ENCODE measurements around the gene PIANP. TPM values are rescaled to one million over a fixed set of nuclear protein-coding genes. Genes with fewer than 3 reads are reported as not detected.

Gene PIANP
- total RNA-seq, 4 donors from 2014 or later, result 0.11 to 0.19 TPM; not detected in 2

DNA sequence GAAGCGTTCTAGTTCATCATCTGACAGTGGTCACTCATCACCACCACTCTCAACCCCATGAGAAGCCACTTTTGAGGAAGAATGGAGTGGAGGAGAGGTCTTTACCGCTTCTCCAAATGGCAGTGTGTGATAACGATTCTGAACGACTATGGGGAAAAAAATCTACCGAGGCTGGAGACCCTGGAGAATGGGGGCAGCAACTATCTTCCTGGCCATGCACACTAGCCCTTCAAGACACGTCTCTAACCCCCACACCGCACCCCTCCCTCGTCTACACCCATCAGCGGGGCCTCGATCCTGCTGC lies 38.1 kb downstream of the PIANP start:
- Histone ChIP-seq H3K9me3 (no peaks in the 10 kb centered on the region), H3K4me3 (peak overlapping the region; percentile 68 to 89 (median 76)), H3K27me3 (no peaks in the 10 kb centered on the region), H3K4me1 (peaks cover 7 to 20% (median 8%) of the 10 kb centered on the region in 3 donors), H3K36me3 (peaks cover 7 to 36% (median 7%) of the 10 kb centered on the region in 3 donors), H3K27ac (peak overlapping the region; percentile 80 to 90 (median 86))
- TF ChIP-seq, protein P1, sequence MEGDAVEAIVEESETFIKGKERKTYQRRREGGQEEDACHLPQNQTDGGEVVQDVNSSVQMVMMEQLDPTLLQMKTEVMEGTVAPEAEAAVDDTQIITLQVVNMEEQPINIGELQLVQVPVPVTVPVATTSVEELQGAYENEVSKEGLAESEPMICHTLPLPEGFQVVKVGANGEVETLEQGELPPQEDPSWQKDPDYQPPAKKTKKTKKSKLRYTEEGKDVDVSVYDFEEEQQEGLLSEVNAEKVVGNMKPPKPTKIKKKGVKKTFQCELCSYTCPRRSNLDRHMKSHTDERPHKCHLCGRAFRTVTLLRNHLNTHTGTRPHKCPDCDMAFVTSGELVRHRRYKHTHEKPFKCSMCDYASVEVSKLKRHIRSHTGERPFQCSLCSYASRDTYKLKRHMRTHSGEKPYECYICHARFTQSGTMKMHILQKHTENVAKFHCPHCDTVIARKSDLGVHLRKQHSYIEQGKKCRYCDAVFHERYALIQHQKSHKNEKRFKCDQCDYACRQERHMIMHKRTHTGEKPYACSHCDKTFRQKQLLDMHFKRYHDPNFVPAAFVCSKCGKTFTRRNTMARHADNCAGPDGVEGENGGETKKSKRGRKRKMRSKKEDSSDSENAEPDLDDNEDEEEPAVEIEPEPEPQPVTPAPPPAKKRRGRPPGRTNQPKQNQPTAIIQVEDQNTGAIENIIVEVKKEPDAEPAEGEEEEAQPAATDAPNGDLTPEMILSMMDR (IDR thresholded peaks at IDR 0.05), result no peak
- TF ChIP-seq POLR2A (IDR thresholded peaks at IDR 0.05), result no peak
- no peak for DNase-seq
- WGBS, 2 donors, result 1 to 2% methylated on average over 10 of the region's 10 CpGs
- intact Hi-C loops (cut with DNase I), result loop anchor here (10.0 kb wide), 1 partner anchor 48 kb away; no protein-coding TSS in a partner anchor

DNA sequence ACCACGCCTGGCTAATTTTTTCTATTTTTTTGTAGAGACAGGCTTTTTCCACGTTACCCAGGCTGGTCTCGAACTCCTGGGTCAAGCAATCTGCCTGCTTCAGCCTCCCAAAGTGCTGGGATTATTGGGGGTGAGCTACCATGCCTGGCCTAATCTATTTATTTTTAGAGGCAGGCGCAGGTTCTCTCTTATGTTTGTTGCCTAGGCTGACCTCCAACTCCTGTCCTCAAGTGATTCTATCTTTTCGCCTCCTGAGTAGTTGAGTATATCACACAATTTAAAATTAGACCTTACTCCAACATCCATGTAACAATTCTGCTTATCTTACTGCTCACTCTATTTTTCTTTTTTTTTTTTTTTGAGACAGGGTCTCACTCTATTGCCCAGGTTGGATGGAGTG lies 46.6 kb downstream of the PIANP start:
- 92 to 93% methylated on average over 5 of the region's 5 CpGs for WGBS, 2 donors
- TF ChIP-seq, protein P1 (IDR thresholded peaks at IDR 0.05), result no peak
- TF ChIP-seq POLR2A (IDR thresholded peaks at IDR 0.05), result no peak
- intact Hi-C loops (cut with DNase I), result no loop called here
- Histone ChIP-seq H3K4me1 (no peaks in the 10 kb centered on the region), H3K4me3 (no peak overlapping the region), H3K27me3 (no peaks in the 10 kb centered on the region), H3K27ac (no peak overlapping the region), H3K9me3 (no peaks in the 10 kb centered on the region), H3K36me3 (peaks cover 10 to 100% (median 24%) of the 10 kb centered on the region in 3 donors)
- no peak for DNase-seq

DNA sequence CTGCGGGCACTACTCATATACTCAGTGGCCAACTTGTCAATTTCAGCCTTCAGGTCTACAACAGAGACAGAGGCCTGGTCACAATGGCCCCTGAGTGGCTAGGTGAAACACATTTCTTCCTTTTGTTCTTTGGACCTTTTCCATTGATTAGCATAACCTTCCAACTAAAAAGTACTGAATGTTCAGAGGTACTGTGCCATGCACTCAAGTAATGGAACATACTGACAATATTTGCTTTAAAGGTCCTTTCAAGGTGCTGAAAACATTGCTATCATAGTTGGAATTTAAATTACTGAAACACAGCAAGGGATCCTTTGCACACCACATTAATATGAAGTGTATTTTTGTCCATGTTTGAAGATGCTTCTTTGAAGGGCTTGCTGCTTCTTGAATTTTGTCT lies 47.3 kb downstream of the PIANP start:
- Histone ChIP-seq H3K36me3 (peaks cover 10 to 100% (median 24%) of the 10 kb centered on the region in 3 donors), H3K27me3 (no peaks in the 10 kb centered on the region), H3K4me3 (no peak overlapping the region), H3K9me3 (no peaks in the 10 kb centered on the region), H3K4me1 (no peaks in the 10 kb centered on the region), H3K27ac (no peak overlapping the region)
- intact Hi-C loops (cut with DNase I), result no loop called here
- TF ChIP-seq, protein P1 (IDR thresholded peaks at IDR 0.05), result no peak
- no peak for TF ChIP-seq POLR2A (IDR thresholded peaks at IDR 0.05)
- no peak for DNase-seq
- 88 to 100% methylated on average over 1 of the region's 1 CpG for WGBS, 2 donors

DNA sequence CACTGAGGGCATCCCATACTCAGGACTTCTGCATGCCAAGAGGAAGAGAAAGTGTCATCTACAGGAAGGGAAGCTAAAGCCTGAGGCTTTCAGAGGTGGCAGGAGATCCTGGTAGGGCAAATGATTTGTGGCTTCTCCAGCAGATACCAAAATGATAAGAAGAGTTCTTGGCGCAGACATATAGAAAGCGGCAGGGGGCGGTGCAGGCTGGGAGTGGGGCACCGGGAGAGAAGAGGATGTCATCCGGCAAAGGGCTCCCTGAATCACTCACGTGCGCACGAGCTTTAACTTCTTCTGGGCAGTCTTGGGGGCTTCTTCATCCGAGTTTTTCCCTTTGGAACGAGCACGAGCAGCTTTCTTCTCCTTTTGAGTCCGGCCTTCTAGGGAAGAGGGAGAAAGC lies 48.2 kb downstream of the PIANP start:
- no peak for TF ChIP-seq POLR2A (IDR thresholded peaks at IDR 0.05)
- TF ChIP-seq, protein P1 (IDR thresholded peaks at IDR 0.05), result no peak
- no peak for DNase-seq
- H3K36me3 ChIP-seq, result peaks cover 10 to 97% (median 24%) of the 10 kb centered on the region in 3 donors
- peaks cover 0 to 4% (median 0%) of the 10 kb centered on the region in 3 donors for H3K4me1 ChIP-seq
- intact Hi-C loops (cut with DNase I), result no loop called here
- no peak overlapping the region for H3K4me3 ChIP-seq
- H3K9me3 ChIP-seq, result no peaks in the 10 kb centered on the region
- H3K27me3 ChIP-seq, result no peaks in the 10 kb centered on the region
- no peak overlapping the region for H3K27ac ChIP-seq
- 88 to 90% methylated on average over 12 of the region's 12 CpGs for WGBS, 2 donors

DNA sequence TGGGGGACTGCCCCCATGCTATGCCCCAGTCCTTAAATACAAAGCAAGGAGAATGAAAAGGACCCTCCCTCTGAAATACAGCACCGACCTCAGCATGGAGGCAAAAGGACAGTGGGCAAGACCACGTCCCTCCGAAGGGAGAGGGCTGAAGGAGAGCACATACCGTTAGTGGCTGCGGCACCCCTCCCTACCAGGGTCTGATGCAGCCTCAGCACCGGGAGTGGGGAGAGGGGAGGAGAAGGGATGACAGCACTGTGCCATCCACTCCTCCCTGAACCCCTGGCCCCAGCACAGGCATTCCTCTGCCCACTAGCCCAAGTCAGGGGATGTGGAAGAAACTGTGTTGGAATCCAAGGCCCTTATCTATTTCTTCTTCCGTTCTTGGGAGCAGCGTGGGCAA lies 49.8 kb downstream of the PIANP start:
- Histone ChIP-seq H3K27ac (no peak overlapping the region), H3K4me3 (no peak overlapping the region), H3K9me3 (no peaks in the 10 kb centered on the region), H3K4me1 (peaks cover 5 to 15% (median 8%) of the 10 kb centered on the region in 3 donors), H3K36me3 (peaks cover 10 to 82% (median 24%) of the 10 kb centered on the region in 3 donors), H3K27me3 (no peaks in the 10 kb centered on the region)
- DNase-seq, result no peak
- intact Hi-C loops (cut with DNase I), result no loop called here
- TF ChIP-seq, protein P1 (IDR thresholded peaks at IDR 0.05), result no peak
- no peak for TF ChIP-seq POLR2A (IDR thresholded peaks at IDR 0.05)
- 50 to 94% methylated on average over 1 to 8 of the region's 8 CpGs for WGBS, 2 donors
